NT2/D1 (cell line): ENCODE data around the gene FIG4.
A peak's percentile ranks its signal among the peaks of the same experiment; 100 is the strongest.

Experiments used
- DNase-seq: peaks from one replicate; pipeline ENCODE4 v3.0.0-alpha.2; 2011; ENCODE audit warnings: low read depth, low spot score
- H3K27me3 ChIP-seq: 2 replicates; pipeline ENCODE4 v1.6.0; 2011; ENCODE audit warnings: mild to moderate bottlenecking; ENCODE audit not compliant: insufficient read length, insufficient read depth
- H3K36me3 ChIP-seq: 2 replicates; pipeline ENCODE4 v1.6.1; 2011; ENCODE audit warnings: mild to moderate bottlenecking, low read length, mixed read lengths; ENCODE audit not compliant: insufficient read depth, insufficient read length
- H3K4me1 ChIP-seq: 2 replicates; pipeline ENCODE4 v1.5.1; 2011; ENCODE audit not compliant: insufficient read depth, insufficient read length
- H3K4me3 ChIP-seq: 2 replicates; pipeline ENCODE4 v1.5.1; 2011; ENCODE audit warnings: low read depth; ENCODE audit not compliant: insufficient read length
- H3K9ac ChIP-seq: 2 replicates; pipeline ENCODE4 v1.6.0; 2011; ENCODE audit warnings: low read depth; ENCODE audit not compliant: insufficient read length
- H3K9me3 ChIP-seq: 2 replicates; pipeline ENCODE4 v1.5.1; 2011; ENCODE audit warnings: mild to moderate bottlenecking, low read length; ENCODE audit not compliant: insufficient read depth
- SUZ12 ChIP-seq: IDR thresholded peaks from 2 replicates; pipeline ENCODE4 v1.6.1; 2011; ENCODE audit not compliant: insufficient read length, insufficient read depth; ENCODE audit errors: extremely low read depth
- YY1 ChIP-seq: IDR thresholded peaks from 2 replicates; pipeline ENCODE4 v1.6.1; 2011; ENCODE audit not compliant: insufficient read length, insufficient read depth
- ZNF274 ChIP-seq: IDR thresholded peaks from 2 replicates; pipeline ENCODE4 v1.6.1; 2011; ENCODE audit warnings: mild to moderate bottlenecking, low read depth, low read length

Gene FIG4

DNA sequence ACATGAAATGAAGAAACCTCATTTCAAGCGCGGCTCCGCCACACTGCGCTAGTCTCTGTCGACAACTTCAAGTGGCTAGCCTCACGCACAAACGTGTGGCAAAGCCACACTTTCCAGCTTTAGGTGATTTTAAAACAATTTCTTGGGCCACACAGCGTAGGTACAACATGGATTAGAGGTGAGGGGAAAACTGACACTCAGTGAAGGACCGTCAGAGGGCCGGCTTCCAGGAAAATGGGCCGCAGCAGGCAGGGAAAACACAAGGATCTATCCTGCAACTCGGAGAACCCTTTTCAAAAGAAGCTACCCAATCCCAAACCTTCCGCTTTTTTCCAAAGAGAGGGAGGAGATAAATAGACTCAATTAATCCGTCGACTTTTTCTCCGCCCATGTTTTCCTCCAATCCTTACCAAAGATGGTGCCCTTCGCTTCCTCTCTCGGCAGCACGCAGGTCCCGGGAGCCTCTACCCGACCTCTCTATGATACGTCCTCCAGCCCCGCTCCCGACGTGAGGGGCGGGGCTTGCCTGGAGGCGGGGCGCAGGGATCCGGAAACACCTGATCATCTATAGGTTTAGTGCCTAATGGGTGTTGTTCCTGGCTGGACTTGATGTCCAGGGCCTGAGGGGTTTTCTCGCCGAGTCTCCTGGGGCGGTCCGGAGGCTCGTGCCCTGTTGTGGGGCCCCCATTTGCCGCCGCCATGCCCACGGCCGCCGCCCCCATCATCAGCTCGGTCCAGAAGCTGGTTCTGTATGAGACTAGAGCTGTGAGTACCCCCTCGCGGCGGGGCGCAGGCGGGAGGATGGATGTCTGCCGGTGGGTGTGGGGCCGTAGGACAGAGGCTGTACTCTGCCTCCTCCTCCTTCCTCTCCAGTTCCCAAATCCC, at the start of gene FIG4, which contains the start of gene AK9:
Gene FIG4 (plus strand): TSS at position 560 of the 885 bp plus-strand sequence. CDS start 140 bp downstream, at position 700.
Gene AK9 (minus strand): TSS at position 466 of the 885 bp plus-strand sequence. CDS start 15,457 bp downstream, outside the sequence.
- H3K4me3 ChIP-seq: peak within 1 kb of the TSS; percentile 64
- peak within 1 kb of the TSS; percentile 65 for H3K9ac ChIP-seq
- peaks cover 14% of the 10 kb centered on the region for H3K27me3 ChIP-seq
- no peak for TF ChIP-seq SUZ12
- TF ChIP-seq YY1: peak; percentile 84
- DNase-seq: peak; percentile 83
- no peaks in the 10 kb centered on the region for H3K9me3 ChIP-seq
- H3K36me3 ChIP-seq: no peaks in the 10 kb centered on the region
- H3K4me1 ChIP-seq: no peaks in the 10 kb centered on the region

DNA sequence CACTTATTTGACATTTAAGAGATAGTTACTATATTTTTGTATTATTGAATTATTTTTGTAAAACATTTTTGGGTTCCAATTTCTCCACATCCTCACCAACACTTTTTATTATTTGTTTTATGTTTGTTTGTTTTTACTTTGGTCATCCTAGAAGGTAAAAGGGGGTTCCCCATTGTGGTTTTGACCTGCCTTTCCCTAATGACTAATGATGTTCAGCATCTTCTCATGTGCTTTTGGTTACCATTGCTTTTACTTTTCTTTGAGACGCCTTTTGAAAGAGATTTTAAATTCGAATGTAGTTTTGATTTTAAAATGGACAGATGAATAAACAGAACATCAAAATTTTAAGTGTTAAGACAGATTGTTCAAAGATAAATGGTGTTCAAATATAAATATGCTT, 47.0 kb upstream of the FIG4 start:
- peaks cover 4% of the 10 kb centered on the region; the same call in 1 of the 2 replicates for H3K9me3 ChIP-seq
- H3K9ac ChIP-seq: no peak overlapping the region
- no peaks in the 10 kb centered on the region for H3K27me3 ChIP-seq
- H3K4me1 ChIP-seq: no peaks in the 10 kb centered on the region
- no peaks in the 10 kb centered on the region for H3K36me3 ChIP-seq
- no peak overlapping the region for H3K4me3 ChIP-seq
- TF ChIP-seq ZNF274 (no peak), YY1 (no peak), SUZ12 (no peak)
- DNase-seq: no peak

DNA sequence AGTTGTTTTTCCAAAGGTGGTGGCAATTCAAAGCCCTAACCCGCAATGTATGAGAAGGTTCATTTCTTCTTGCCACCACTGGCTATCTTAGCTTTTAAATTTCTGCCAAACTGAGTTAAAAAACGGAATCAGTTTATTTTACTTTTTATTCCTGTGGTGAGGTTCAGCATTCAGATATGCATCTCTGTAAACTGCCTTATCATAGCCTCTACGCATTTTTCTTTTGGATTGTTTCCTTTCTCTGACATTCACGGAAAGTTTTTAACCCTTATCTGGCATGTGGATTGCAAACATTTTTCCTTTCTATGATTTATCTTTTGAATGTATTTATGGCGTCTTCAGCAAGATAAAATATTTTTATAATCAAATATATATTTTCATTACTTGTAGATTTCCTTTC, 37.8 kb upstream of the FIG4 start:
- H3K27me3 ChIP-seq: no peaks in the 10 kb centered on the region
- H3K4me1 ChIP-seq: no peaks in the 10 kb centered on the region
- TF ChIP-seq SUZ12: no peak
- TF ChIP-seq ZNF274: no peak
- no peak for TF ChIP-seq YY1
- DNase-seq: no peak
- H3K36me3 ChIP-seq: no peaks in the 10 kb centered on the region
- no peak overlapping the region for H3K4me3 ChIP-seq
- H3K9ac ChIP-seq: no peak overlapping the region
- H3K9me3 ChIP-seq: no peaks in the 10 kb centered on the region

DNA sequence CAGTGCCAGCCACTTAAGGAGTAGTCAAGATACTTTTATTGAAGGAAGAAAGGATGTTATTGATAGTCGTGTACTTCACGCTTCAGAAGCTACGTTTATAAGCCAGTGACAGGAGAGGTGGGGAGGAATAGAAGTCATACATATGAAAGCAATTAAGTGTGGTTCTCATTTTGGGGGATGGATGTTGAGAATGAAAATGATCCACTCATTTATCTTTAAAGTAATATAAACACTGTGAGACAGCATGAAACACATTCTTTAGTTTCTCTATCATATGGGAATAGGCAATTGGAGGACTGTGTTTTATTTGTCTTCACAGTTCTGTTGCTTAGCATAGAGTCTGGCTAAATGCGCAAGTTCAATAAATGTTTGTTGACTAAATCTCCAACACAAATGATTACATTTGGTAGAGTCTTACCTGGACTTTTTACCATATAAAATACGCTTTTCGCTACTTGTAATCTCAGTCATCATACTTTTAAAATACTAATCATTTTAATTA, 35.3 kb upstream of the FIG4 start:
- Histone ChIP-seq H3K36me3 (no peaks in the 10 kb centered on the region), H3K9ac (no peak overlapping the region), H3K4me3 (no peak overlapping the region), H3K9me3 (no peaks in the 10 kb centered on the region), H3K4me1 (no peaks in the 10 kb centered on the region), H3K27me3 (no peaks in the 10 kb centered on the region)
- no peak for TF ChIP-seq YY1
- no peak for TF ChIP-seq SUZ12
- no peak for TF ChIP-seq ZNF274
- no peak for DNase-seq

DNA sequence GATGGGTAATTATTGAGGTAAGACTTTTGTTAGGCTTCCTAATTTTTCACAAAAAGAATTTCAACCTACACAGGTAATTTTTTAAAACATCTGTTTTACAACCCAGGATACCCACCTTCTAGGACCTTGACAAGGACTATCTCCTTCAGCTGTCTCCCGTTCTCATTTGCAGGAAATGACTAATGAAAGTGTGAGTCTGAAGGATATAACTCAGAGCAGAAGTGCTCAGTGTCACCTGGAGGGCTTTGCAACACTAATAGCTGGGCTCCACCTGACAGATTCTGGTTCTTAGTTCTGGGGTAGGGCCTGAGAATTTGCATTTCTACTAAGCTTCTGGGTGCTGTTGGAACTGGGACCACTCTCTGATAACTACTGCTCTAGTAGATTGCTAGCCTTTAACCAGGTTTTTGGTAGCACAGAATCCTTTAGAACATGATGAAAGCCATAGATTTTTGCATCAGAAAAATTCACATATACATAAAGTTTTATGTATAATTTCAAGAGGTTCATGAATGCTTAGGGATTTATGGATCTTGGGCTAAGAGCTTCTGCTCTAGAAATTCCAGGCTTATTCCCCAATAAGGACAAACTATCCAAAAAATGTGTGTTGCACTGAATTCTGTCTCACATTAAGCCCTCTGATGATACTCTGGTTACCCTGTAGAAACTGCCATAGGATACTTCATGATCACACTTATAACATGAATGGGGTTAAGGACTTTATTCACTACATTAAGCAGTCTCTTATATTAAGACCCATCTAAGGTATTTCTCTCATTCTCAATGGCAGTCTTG, 30.4 kb upstream of the FIG4 start:
- Histone ChIP-seq H3K9ac (no peak overlapping the region), H3K9me3 (no peaks in the 10 kb centered on the region), H3K27me3 (no peaks in the 10 kb centered on the region), H3K4me1 (no peaks in the 10 kb centered on the region), H3K36me3 (no peaks in the 10 kb centered on the region), H3K4me3 (no peak overlapping the region)
- TF ChIP-seq SUZ12 (no peak), YY1 (no peak)
- DNase-seq: no peak

DNA sequence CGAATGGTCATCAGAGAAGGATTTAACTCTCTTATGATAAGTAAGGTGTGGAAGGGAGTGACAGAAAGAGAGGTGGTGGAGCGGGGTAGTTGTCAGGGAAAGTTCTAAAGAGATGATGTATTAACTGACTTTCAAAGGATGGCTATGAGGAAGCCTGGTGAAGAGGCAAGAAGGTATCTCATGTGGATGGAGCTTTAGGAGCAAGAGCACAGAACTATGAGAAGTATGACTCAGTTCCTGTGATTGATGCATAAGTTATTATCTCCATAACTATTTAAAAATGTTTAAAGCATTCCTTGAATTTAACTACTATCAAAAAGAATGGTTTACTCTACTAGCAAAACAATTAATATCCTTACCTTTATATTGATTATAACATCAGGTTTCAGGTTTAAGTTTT, 28.9 kb upstream of the FIG4 start:
- Histone ChIP-seq H3K36me3 (no peaks in the 10 kb centered on the region), H3K9me3 (no peaks in the 10 kb centered on the region), H3K4me1 (no peaks in the 10 kb centered on the region), H3K27me3 (no peaks in the 10 kb centered on the region), H3K4me3 (no peak overlapping the region), H3K9ac (no peak overlapping the region)
- TF ChIP-seq YY1 (no peak), SUZ12 (no peak), ZNF274 (no peak)
- no peak for DNase-seq

DNA sequence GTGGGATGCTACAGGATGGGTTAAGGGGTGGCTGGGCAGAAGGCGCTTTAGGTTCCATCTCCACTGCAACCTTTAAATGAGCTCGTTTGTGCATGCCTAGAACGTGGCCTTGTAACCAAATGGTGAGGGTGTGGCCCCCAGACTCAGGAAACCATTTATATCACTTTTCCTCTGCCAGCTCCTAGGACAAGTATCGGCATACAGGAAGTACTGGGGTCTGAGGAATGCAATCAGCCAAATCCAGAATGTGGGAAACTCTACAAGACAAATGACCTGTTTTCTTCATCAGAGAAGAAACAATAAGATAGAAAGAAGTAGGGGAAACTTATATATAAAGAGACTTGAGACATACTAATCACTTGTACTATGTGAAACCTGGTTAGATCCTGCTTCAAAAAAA, 21.3 kb upstream of the FIG4 start:
- Histone ChIP-seq H3K9ac (no peak overlapping the region), H3K9me3 (no peaks in the 10 kb centered on the region)
- no peak for DNase-seq

More for the DNA sequence above, 21.3 kb upstream of the FIG4 start:
- Histone ChIP-seq H3K4me1 (no peaks in the 10 kb centered on the region), H3K36me3 (no peaks in the 10 kb centered on the region), H3K4me3 (no peak overlapping the region), H3K27me3 (no peaks in the 10 kb centered on the region)
- TF ChIP-seq SUZ12: no peak
- no peak for TF ChIP-seq YY1
- no peak for TF ChIP-seq ZNF274
